ENCODE measurements around the gene COL5A1.
"Not testable (repeated sequence)": the region's sequence is repeated elsewhere in the genome, so short reads cannot be mapped to it uniquely, and the experiment has no call there.

Gene COL5A1

GRCh38 chr9:134658378-134658955, 16.9 kb downstream of the COL5A1 start:
- no peak for DNase-seq

DNA sequence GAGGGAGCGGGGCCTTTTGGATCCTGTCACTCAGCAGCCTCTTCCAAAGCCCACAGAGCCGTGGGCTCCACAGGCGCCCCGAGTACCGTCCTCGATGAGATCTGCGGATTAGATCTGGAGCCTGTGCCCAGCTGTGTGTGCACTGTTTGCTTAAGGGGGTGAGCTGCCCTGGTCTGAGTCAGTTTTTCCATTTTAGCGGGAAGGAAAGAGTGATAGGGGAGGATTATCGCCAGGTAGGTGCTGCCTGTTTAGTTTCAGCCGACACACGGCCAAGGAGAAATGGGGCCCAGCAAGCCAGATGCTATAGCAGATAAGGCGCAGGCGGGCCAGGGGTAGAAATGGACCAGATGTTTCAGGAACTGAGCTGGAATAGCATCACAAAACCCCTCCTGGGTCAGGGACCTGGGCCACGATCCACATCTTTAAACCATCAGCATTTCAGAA, 18.1 kb downstream of the COL5A1 start:
- no peak for DNase-seq

- DNase-seq: no peak
Measured at GRCh38 chr9:134660407-134660806, 18.8 kb downstream of the COL5A1 start.

- DNase-seq: no peak
Measured at GRCh38 chr9:134661299-134661698, 19.7 kb downstream of the COL5A1 start.

DNA sequence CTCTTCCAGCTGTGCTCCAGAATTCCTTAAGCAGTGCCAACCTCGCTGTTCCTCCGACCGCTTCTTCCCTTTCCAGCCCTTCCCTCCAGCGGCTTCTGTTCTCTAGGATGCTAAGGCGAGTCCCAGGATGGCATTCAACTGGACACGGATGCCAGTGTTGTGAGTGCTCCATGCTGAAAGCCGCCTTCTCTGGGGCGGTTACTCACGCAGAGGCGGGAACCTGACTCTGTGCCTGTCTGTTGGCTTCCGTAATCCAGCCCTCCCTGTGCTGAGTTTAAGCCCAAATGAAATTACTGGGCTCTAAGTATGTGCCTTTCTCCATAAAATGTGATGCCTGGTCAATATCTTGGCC, 20.2 kb downstream of the COL5A1 start:
- no peak for DNase-seq

GRCh38 chr9:134662143-134662876, 20.7 kb downstream of the COL5A1 start:
- no peak for DNase-seq

DNA sequence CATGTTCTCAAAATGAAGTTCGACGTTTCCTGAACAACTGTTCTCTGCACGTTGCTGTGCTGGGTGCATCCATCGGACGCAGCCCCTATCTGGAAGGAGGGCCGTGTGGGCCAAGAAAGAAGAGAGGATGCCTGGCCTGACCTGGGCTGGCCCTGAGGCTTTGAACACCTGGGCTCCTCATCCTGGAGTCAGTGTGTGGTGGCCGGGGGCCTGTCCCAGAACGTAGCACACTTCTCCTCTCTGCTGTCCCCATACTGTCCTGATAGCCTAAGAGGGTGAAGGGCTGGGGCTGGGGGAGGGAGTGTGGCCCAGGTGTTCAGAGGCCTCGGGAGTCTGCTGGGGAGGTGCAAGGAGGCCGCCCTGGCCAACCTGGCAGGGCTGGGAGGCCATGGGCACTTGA, 21.5 kb downstream of the COL5A1 start:
- no peak for DNase-seq

- no peak for DNase-seq
Measured at GRCh38 chr9:134663753-134664415, 22.3 kb downstream of the COL5A1 start.

DNA sequence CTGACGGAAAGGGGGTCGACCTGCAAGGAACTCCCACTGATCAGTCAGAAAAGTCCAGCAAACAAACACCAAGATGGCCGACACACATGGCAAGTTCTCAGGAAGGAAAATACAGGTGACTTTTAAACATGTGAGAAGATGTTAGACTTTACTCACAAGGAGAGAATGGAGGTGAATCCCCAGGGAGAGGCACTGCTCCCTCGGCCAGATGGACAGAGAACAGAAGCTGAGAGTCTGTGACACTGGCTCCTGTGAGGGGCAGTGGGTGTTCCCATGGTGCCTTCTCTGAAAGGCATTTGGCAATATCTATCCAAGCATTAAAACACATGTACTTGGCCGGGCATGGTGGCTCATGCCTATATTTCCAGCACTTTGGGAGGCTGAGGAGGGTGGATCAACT, 22.8 kb downstream of the COL5A1 start:
- DNase-seq: no peak

DNA sequence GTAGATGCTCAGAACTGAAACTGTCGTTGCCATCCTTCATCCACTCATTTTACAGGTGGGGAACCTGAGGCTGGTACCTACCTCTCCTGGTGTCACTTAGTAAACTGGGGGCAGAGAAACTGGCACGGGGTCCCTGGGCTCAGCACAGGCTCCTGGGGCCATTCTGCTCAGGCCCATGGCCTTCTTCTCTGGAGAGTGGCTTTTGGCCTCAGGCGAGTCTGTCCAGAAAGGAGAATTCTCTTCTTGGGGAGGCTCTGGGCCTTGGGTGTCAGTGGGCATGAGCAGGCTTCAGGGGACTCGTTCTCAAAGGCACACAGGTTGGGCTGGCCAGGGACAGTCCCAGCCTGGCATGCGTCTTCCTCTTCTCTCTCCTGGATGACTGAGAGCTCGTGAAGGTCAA, 24.6 kb downstream of the COL5A1 start:
- DNase-seq: no peak

DNA sequence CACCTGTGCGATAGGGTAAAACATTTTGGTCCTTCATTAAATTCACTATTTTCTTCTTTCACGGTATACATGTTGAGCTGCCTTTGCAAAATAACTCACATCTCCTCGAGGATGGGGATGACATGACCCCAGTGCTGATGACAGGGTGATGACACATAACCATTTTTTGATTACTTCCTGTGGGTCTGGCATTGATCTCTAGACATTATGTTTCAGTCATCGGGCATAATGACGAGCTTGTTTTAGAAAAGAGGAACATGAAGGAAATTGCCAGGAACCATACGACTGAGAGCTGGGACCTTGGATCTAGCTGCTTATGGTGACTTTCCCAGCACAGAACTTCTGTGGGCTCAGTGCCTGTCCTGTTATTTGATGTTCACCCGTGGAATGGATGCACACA, 25.2 kb downstream of the COL5A1 start:
- no peak for DNase-seq

DNA sequence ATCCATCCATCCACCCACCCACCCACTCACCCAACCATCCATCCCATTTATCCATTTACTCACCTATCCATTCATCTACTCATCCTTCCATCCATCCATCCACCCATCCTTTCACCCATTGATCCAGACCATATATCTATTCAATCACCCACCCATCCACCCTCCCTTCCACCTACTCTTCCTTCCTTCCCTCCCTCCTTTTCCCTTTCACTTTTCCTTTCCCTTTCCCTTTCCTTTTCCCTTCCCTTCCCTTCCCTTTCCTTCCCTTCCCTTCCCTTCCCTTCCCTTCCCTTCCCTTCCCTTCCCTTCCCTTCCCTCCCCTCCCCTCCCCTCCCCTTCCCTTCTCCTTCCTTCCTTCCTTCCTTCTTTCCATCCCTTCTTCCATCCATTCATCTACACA, 27.4 kb downstream of the COL5A1 start:
- not testable (repeated sequence) for DNase-seq

GRCh38 chr9:134669399-134669955, 27.9 kb downstream of the COL5A1 start:
- DNase-seq: no peak

GRCh38 chr9:134670042-134670525, 28.5 kb downstream of the COL5A1 start:
- no peak for DNase-seq

- no peak for DNase-seq
Measured at GRCh38 chr9:134670851-134671281, 29.3 kb downstream of the COL5A1 start.

DNA sequence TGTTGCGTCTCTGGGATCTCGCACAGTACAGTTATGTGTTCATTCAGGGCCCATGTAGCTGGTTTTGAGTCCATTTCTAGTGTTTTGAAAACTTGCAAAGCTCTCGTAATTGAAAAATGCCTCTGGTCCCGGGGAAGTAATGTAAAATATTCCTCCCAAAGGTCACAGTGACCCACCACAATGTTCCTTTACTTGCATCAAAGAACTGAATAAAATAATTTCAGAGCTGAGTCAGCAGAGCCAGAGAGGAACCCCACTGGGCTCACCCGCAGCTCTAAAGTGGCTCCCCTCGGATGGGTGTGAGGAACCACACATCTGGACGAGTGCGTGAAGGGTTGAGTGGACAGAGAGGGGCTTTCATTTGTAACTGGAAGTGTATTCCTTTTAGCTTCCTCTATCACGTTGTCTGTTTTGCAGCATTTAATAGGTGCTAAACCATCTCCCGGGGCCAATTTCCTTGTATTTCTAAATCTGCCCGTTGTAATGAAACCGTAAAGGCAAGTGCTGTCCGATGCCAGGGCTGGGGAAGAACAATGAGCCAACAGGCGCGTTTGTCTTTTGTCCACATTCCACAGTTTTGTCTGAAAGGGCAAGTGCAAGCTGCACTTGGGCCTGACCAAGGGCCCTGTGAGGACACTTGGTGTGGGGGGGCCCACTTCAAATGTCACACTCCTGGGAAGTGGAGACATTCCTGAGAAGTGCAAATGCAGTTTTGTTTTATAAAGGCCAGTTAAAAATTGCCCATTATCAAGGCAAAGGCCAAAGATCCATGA, 29.9 kb downstream of the COL5A1 start:
- DNase-seq: no peak

DNA sequence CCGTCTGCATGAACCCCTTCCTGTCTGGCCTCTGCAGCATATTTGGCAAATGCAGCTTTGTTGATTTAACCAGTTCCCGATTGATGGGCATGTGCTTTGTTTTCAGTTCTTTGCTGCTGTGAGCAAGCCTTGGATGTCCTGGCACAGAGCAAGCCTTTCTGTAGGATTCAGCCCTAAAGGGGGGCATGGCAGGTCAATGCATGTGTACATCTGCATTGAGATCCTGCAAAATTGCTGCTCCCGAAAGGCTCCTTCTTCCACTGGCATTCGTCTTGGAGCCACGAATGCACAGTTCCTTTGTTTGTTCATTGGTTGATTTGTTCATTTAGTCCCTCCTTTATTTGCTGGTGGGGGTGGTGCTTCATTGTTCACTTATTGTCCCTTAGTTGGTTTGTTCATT, 34.8 kb downstream of the COL5A1 start:
- no peak for DNase-seq

DNA sequence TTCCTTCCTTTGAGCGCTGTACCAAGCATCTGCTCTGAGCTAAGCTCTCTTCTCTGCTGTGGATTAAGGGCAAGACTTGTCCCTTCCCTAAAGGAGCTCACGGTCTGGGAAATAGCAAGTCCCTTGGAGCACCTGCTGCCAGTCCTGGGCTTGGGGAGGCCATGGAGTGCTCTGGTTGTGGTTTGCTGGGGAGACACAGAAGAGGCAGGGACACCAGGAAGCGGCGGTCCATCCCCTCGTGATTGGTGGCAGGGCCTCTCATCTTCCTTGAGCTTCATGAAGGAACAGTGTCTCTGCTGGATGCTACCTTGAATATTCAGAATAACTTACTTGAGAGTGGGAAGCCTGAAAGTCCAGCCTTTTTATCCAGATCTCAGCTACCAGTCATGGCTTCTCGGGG, 35.3 kb downstream of the COL5A1 start:
- DNase-seq: no peak

DNA sequence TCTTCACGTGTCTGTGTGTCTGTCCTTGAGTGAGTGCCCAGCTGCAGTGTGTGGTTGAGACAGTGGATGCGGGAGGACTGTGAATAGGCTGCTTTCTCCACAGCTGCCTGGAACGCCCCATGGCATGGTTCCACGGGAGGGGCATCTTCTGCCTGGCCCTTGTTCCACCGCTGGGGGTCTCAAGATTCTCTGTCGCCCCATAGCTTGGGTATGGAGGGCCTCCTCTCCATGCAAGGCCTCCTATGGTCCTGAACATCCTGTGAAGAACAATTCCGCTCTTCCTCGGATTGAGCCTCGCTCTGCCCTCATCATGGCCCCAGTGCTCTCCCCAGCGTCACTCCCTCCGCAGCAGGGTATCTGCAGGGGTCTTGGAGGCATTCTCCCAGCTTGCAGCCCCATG, 36.1 kb downstream of the COL5A1 start:
- DNase-seq: no peak

DNA sequence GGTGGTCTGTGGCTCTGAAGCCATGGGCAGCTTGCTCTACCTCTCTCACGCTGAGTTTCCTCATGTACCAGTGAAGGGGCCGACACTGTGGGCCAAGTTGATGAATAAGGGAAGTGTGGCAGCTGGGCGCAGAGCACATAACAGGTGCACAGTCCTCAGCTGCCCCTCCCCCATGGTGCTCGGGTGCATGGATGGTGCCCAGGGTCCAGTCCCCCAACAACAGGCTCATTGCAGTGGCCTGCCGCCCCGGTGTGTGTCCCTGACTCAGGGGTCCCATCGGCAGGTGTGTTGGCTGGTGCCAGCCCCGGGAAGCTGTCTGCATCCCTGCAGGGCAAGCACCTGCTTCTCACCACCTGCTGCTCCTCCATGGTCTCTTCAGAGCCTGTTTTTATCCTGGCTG, 36.6 kb downstream of the COL5A1 start:
- no peak for DNase-seq

- DNase-seq: no peak
Measured at GRCh38 chr9:134678666-134679443, 37.3 kb downstream of the COL5A1 start.
